HepG2 (cell line): ENCODE measurements around the gene HS3ST4.

ENCODE experiments used
- HMG20A ChIP-seq: IDR thresholded peaks from 2 replicates; pipeline ENCODE4 v1.6.1; 2016; ENCODE audit warnings: borderline replicate concordance
- MTF1 ChIP-seq: sonication (generic); formaldehyde crosslinking; IDR thresholded peaks from 2 replicates; pipeline ENCODE4 v1.5.0; 2020; ENCODE audit warnings: missing genetic modification reagents
- POLR2A ChIP-seq, 2 experiments: IDR thresholded peaks; 2 replicates each; pipeline ENCODE4 v1.6.1; 2011; ENCODE audit warnings: low read depth in 2 of 2, low read length in 2 of 2, mild to moderate bottlenecking in 1 of 2, moderate library complexity in 1 of 2; ENCODE audit not compliant: insufficient read depth in 1 of 2
- SP4 ChIP-seq: sonication (generic); formaldehyde crosslinking; IDR thresholded peaks from 2 replicates; pipeline ENCODE4 v1.8.1; 2023; ENCODE audit warnings: mild to moderate bottlenecking, missing genetic modification reagents
- TF ChIP-seq, protein P1 (sequence below): sonication (generic); formaldehyde crosslinking; IDR thresholded peaks from 2 replicates; pipeline ENCODE4 v1.5.0; 2020; ENCODE audit warnings: mild to moderate bottlenecking, missing genetic modification reagents, moderate library complexity

DNA sequence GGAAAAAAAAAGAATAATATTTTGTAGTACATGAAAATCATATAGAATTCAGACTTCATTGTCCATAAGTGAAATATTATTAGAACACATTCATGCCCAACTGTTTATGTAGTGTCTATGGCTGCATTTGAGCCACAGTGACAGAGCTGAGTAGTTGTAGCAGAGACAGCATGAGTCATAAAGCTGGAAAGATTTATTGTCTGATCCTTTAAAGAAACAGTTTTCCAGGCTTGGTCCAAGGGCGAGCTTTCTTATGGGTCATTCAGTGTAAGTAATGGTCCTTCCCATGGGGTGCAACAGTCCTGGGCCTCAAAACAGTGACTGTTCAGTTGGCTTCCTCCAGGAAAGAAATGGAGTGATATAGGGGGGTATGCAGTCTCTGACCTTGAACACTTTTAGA is 260.2 kb downstream of the HS3ST4 start:
- TF ChIP-seq, protein P1, sequence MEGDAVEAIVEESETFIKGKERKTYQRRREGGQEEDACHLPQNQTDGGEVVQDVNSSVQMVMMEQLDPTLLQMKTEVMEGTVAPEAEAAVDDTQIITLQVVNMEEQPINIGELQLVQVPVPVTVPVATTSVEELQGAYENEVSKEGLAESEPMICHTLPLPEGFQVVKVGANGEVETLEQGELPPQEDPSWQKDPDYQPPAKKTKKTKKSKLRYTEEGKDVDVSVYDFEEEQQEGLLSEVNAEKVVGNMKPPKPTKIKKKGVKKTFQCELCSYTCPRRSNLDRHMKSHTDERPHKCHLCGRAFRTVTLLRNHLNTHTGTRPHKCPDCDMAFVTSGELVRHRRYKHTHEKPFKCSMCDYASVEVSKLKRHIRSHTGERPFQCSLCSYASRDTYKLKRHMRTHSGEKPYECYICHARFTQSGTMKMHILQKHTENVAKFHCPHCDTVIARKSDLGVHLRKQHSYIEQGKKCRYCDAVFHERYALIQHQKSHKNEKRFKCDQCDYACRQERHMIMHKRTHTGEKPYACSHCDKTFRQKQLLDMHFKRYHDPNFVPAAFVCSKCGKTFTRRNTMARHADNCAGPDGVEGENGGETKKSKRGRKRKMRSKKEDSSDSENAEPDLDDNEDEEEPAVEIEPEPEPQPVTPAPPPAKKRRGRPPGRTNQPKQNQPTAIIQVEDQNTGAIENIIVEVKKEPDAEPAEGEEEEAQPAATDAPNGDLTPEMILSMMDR: no peak
- TF ChIP-seq SP4 (no peak), MTF1 (CRISPR knock-in tag) (no peak), POLR2A (IDR thresholded peaks at IDR 0.05; ENCODE audit: insufficient read depth in 1 of 2, low read depth in 2 of 2, low read length in 2 of 2) (no peak), HMG20A (CRISPR knock-in tag) (no peak)
